ENCODE results near the gene MBD5. TPM values are rescaled to one million over a fixed set of nuclear protein-coding genes. Genes with fewer than 3 reads are reported as not detected.

MBD5 gene
- total and polyA plus RNA-seq, 8 donors = 3.2 to 173 (median 26.5) TPM

DNA sequence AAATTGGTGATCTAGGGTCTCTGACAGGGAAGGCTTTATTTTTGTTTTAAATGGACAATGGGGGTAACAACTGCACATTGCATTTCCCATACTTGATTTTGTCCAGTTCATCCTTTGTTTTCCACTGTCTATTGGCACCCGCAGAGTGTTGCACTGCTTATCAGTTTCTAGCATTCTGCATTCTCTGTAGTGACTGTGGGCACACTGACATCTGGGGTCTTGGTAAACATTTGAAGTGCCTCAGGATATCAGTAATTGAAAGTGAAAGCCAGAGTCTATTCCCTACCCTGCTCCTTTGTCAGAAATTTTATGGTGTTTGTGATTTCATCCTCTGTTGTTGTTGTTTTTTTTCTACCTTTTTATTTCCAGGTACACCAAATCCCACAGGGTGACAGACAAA is 491.6 kb downstream of the MBD5 start:
- no peaks in the 10 kb centered on the region for H3K27me3 ChIP-seq
- intact Hi-C loops (cut with DNase I; ENCODE audit: low total_unique reads) = loop anchor here (10.0 kb wide), 1 partner anchor 568 kb away; no protein-coding TSS in a partner anchor
- H3K36me3 ChIP-seq = peaks cover 0 to 14% (median 5%) of the 10 kb centered on the region in 4 donors
- TF ChIP-seq, protein P1, sequence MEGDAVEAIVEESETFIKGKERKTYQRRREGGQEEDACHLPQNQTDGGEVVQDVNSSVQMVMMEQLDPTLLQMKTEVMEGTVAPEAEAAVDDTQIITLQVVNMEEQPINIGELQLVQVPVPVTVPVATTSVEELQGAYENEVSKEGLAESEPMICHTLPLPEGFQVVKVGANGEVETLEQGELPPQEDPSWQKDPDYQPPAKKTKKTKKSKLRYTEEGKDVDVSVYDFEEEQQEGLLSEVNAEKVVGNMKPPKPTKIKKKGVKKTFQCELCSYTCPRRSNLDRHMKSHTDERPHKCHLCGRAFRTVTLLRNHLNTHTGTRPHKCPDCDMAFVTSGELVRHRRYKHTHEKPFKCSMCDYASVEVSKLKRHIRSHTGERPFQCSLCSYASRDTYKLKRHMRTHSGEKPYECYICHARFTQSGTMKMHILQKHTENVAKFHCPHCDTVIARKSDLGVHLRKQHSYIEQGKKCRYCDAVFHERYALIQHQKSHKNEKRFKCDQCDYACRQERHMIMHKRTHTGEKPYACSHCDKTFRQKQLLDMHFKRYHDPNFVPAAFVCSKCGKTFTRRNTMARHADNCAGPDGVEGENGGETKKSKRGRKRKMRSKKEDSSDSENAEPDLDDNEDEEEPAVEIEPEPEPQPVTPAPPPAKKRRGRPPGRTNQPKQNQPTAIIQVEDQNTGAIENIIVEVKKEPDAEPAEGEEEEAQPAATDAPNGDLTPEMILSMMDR (IDR thresholded peaks at IDR 0.05) = no peak
- no peak for TF ChIP-seq POLR2A (IDR thresholded peaks at IDR 0.05)
- H3K4me1 ChIP-seq = peaks cover 0 to 17% (median 2%) of the 10 kb centered on the region in 4 donors
- H3K27ac ChIP-seq = no peak overlapping the region
- no peak for DNase-seq
- no peak overlapping the region for H3K4me3 ChIP-seq
- H3K9me3 ChIP-seq = no peaks in the 10 kb centered on the region
- 80 to 97% (median 88%) methylated on average over 1 of the region's 1 CpG for WGBS, 5 donors

DNA sequence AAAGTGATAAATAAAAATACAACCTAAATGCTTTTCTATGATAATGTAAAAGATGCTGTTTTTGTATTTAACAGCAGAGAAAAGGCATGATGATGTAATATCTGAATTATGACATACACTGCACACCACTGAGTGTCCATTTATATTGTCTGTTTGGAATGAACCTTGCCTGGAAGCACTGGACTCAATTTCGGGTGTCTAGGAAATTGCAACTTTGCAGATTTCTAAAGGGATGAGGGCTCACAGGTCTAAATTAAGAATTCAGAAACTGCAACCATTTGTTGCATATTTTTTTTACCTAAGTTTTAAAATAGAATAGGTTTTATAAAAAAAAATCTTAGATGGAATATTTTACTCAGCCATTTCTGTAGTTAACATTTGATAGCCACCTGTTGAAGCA is 492.5 kb downstream of the MBD5 start:
- TF ChIP-seq, protein P1 (IDR thresholded peaks at IDR 0.05) = no peak
- no peak for TF ChIP-seq EP300 (IDR thresholded peaks at IDR 0.05)
- no peak for TF ChIP-seq POLR2AphosphoS5 (IDR thresholded peaks at IDR 0.05)
- no peak for TF ChIP-seq POLR2A (IDR thresholded peaks at IDR 0.05)
- Histone ChIP-seq H3K27me3 (no peaks in the 10 kb centered on the region), H3K4me3 (no peak overlapping the region), H3K9me3 (no peaks in the 10 kb centered on the region), H3K27ac (no peak overlapping the region), H3K4me1 (peaks cover 0 to 17% (median 2%) of the 10 kb centered on the region in 4 donors), H3K36me3 (peaks cover 0 to 14% (median 5%) of the 10 kb centered on the region in 4 donors)
- intact Hi-C loops (cut with DNase I; ENCODE audit: low total_unique reads) = loop anchor here (10.0 kb wide), 1 partner anchor 569 kb away; no protein-coding TSS in a partner anchor
- WGBS, 5 donors = 79 to 88% (median 87%) methylated on average over 1 of the region's 1 CpG
- no peak for DNase-seq

DNA sequence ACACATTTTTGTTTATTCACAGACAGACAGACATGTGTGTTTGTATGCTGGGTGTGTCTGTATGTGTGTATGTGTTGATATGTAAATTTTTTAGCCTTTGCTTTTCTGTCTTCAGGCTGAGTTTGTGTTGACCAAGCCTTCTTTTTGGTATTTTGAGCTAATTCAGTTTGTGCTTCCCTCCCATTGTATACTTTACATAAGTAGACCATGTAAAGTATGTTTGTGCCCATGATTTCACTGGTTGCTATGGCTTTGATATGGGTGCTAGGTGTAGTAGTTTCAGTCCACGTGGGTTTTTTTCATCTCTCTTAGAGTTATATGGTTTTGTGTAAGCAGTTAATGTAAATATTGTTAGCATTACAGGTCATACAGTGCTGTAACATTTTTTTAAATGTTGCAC is 494.2 kb downstream of the MBD5 start:
- TF ChIP-seq EP300 (IDR thresholded peaks at IDR 0.05) (no peak), POLR2AphosphoS5 (IDR thresholded peaks at IDR 0.05) (no peak), POLR2A (IDR thresholded peaks at IDR 0.05) (no peak)
- TF ChIP-seq, protein P1 (IDR thresholded peaks at IDR 0.05) = no peak
- Histone ChIP-seq H3K36me3 (peaks cover 0 to 17% (median 5%) of the 10 kb centered on the region in 4 donors), H3K4me3 (no peak overlapping the region), H3K27me3 (no peaks in the 10 kb centered on the region), H3K9me3 (no peaks in the 10 kb centered on the region), H3K4me1 (peaks cover 0 to 7% (median 0%) of the 10 kb centered on the region in 4 donors), H3K27ac (no peak overlapping the region)
- intact Hi-C loops (cut with DNase I; ENCODE audit: low total_unique reads) = loop anchor here (10.0 kb wide), 1 partner anchor 570 kb away; no protein-coding TSS in a partner anchor
- WGBS, 5 donors = 70 to 85% (median 81%) methylated on average over 1 of the region's 1 CpG
- DNase-seq = peak in 1 of 2 donors; percentile 28

DNA sequence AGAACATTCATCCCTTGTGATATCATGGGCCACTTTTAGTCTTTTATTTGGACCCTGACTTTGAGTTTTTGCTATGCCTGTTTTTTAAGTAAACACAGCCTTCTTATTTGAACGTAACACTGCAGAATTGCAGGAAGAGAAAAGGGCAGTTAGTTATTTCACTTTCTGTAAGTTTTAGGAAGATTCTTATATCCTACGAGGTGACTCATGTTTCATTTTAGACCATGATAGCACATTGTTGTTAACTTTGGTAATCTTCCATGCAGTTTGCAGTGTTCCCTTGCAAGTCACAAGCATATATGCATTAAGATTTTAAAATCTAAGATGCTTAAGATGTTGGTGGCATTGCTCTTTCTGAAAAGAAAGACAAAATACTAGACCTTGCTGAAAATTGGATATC is 495.1 kb downstream of the MBD5 start:
- intact Hi-C loops (cut with DNase I; ENCODE audit: low total_unique reads) = loop anchor here (10.0 kb wide), 1 partner anchor 571 kb away; no protein-coding TSS in a partner anchor
- DNase-seq = no peak
- no peaks in the 10 kb centered on the region for H3K9me3 ChIP-seq
- WGBS, 5 donors = 38 to 53% (median 44%) methylated on average over 2 of the region's 2 CpGs
- H3K4me3 ChIP-seq = no peak overlapping the region
- no peaks in the 10 kb centered on the region for H3K27me3 ChIP-seq
- TF ChIP-seq POLR2AphosphoS5 (IDR thresholded peaks at IDR 0.05) (no peak), POLR2A (IDR thresholded peaks at IDR 0.05) (no peak), EP300 (IDR thresholded peaks at IDR 0.05) (no peak)
- TF ChIP-seq, protein P1 (IDR thresholded peaks at IDR 0.05) = no peak
- no peak overlapping the region for H3K27ac ChIP-seq
- peaks cover 0 to 7% (median 0%) of the 10 kb centered on the region in 4 donors for H3K4me1 ChIP-seq
- H3K36me3 ChIP-seq = peaks cover 0 to 17% (median 5%) of the 10 kb centered on the region in 4 donors

Measured in stomach (tissue), 9 donors.